B cell (primary cell): ENCODE data around the gene SLIT3. TPM values are rescaled to one million over a fixed set of nuclear protein-coding genes. Genes with fewer than 3 reads are reported as not detected.

Source experiments
- ATAC-seq: fragments of 200-7000 bp; cut with Tn5 transposase; one replicate; pipeline ENCODE4 v1.10.0; 2021; ENCODE audit warnings: low read depth, mild to moderate bottlenecking, moderate number of reproducible peaks, moderate library complexity
- CTCF ChIA-PET: fragments of 350-600 bp; sonication (Branson Sonifier 250); formaldehyde crosslinking; loops from one replicate; lab custom pipeline; 2021; ENCODE audit warnings: antibody characterized with exemption, inconsistent platforms; lab: Charles Lee
- POLR2A ChIA-PET: fragments of 350-600 bp; sonication (Branson Sonifier 250); formaldehyde crosslinking; loops from one replicate; lab custom pipeline; 2021; ENCODE audit warnings: antibody characterized with exemption; lab: Charles Lee
- DNase-seq: peaks from one replicate; pipeline ENCODE4 v3.0.0; 2013
- H2AFZ ChIP-seq: 2 replicates; pipeline ENCODE4 v1.6.1; 2012; ENCODE audit warnings: mild to moderate bottlenecking, low read depth, low read length; ENCODE audit not compliant: insufficient read depth, poor library complexity, severe bottlenecking
- H3K27ac ChIP-seq, 2 donors: 1 replicate in 1 of 2; 2 replicates in 1 of 2; pipeline ENCODE4 v1.5.1; 2012 to 2013; ENCODE audit warnings: low read length in 2 of 2, mild to moderate bottlenecking in 2 of 2, moderate library complexity in 1 of 2
- H3K27me3 ChIP-seq, 4 experiments: fragments of 200-600 bp in 1 of 4; sonication (generic) in 1 of 4; replicated peaks in 1 of 4; 1 replicate in 2 of 4; 2 replicates in 2 of 4; pipeline versions ENCODE4 v1.6.1 to v1.7.0; 2013 to 2016; ENCODE audit warnings: low read length in 3 of 4, mild to moderate bottlenecking in 2 of 4, mixed read lengths in 1 of 4, moderate library complexity in 1 of 4; ENCODE audit not compliant: insufficient read depth in 4 of 4, control insufficient read depth in 3 of 4; ENCODE audit errors: control extremely low read depth in 1 of 4
- H3K36me3 ChIP-seq, 2 experiments: replicated peaks in 1 of 2; 1 replicate in 1 of 2; 2 replicates in 1 of 2; pipeline versions ENCODE4 v1.6.1 to v1.7.1; 2013; ENCODE audit warnings: low read length in 1 of 2; ENCODE audit not compliant: insufficient read depth in 2 of 2, control insufficient read depth in 1 of 2; ENCODE audit errors: control extremely low read depth in 1 of 2, extremely low read depth in 1 of 2
- H3K4me1 ChIP-seq, 2 donors: fragments of 200-600 bp in 1 of 2; sonication (generic) in 1 of 2; 1 replicate in 1 of 2; 2 replicates in 1 of 2; pipeline versions ENCODE4 v1.5.1 to v1.6.1; 2013 to 2017; ENCODE audit warnings: low read length in 2 of 2; ENCODE audit not compliant: control insufficient read depth in 2 of 2, insufficient read depth in 2 of 2
- H3K4me2 ChIP-seq: replicated peaks from 2 replicates; pipeline ENCODE3; 2012; ENCODE audit warnings: mild to moderate bottlenecking, low read depth, low read length; ENCODE audit not compliant: poor library complexity, severe bottlenecking
- H3K4me3 ChIP-seq, 5 experiments: fragments of 200-600 bp in 1 of 5; sonication (generic) in 1 of 5; 1 replicate in 3 of 5; 2 replicates in 2 of 5; pipeline versions ENCODE4 v1.5.1 to v1.7.0; 2011 to 2016; ENCODE audit warnings: low read length in 4 of 5, mild to moderate bottlenecking in 4 of 5, low read depth in 2 of 5, control low read depth in 1 of 5, moderate library complexity in 1 of 5; ENCODE audit not compliant: insufficient read depth in 1 of 5; ENCODE audit errors: control extremely low read depth in 1 of 5, extremely low read depth in 1 of 5
- H3K79me2 ChIP-seq: fragments of 200-600 bp; sonication (generic); one replicate; pipeline ENCODE4 v1.6.0; 2016; ENCODE audit warnings: low read length; ENCODE audit not compliant: control insufficient read depth, insufficient read depth
- H3K9ac ChIP-seq: fragments of 200-600 bp; sonication (generic); 2 replicates; pipeline ENCODE4 v1.6.1; 2017; ENCODE audit warnings: mild to moderate bottlenecking, low read length, moderate library complexity
- H3K9me3 ChIP-seq, 3 donors: one replicate each; pipeline versions ENCODE4 v1.6.1 to v1.7.1; 2013; ENCODE audit warnings: low read length in 2 of 3; ENCODE audit not compliant: control insufficient read depth in 2 of 3, insufficient read depth in 1 of 3; ENCODE audit errors: control extremely low read depth in 1 of 3
- H4K20me1 ChIP-seq: 2 replicates; pipeline ENCODE4 v1.6.0; 2012; ENCODE audit warnings: mild to moderate bottlenecking, low read length; ENCODE audit not compliant: insufficient read depth, control insufficient read depth, poor library complexity, severe bottlenecking
- H3K27ac Mint-ChIP-seq: one replicate; pipeline ENCODE4 v1.8.0; 2021; ENCODE audit warnings: mixed read lengths
- H3K27me3 Mint-ChIP-seq: one replicate; pipeline ENCODE4 v1.8.0; 2021; ENCODE audit warnings: mixed read lengths
- H3K4me1 Mint-ChIP-seq: one replicate; pipeline ENCODE4 v1.8.0; 2021; ENCODE audit warnings: mixed read lengths
- H3K4me3 Mint-ChIP-seq: one replicate; pipeline ENCODE4 v1.8.0; 2021; ENCODE audit warnings: mixed read lengths
- H3K9me3 Mint-ChIP-seq: one replicate; pipeline ENCODE4 v1.8.0; 2022; ENCODE audit warnings: mixed read lengths; ENCODE audit not compliant: insufficient read depth
- EZH2 ChIP-seq: IDR thresholded peaks from 2 replicates; pipeline ENCODE4 v1.6.1; 2012; ENCODE audit warnings: borderline replicate concordance, low read depth, mild to moderate bottlenecking, moderate library complexity, low read length; ENCODE audit not compliant: insufficient read depth, poor library complexity, severe bottlenecking
- WGBS: methylation state at CpG from one replicate; pipeline ENCODE4 v1.1.5; 2013; ENCODE audit warnings: missing lambda C conversion rate; ENCODE audit not compliant: insufficient coverage; 5-methylcytosine and 5-hydroxymethylcytosine counted together
- intact Hi-C: fragments of 100-400 bp; cut with micrococcal nuclease; formaldehyde crosslinking; loops from one replicate; pipeline ENCODE4 v1.10.0; 2022
- polyA plus RNA-seq: library from polyadenylated mRNA; depleted of rRNA; stranded (reverse); fragments of >200 nt; gene quantifications from 2 replicates; pipeline ENCODE4 v1.2.3, GENCODE V29; 2012
- total RNA-seq, 2 donors: library from RNA; stranded (reverse); fragments of 120-200 nt in 1 of 2; gene quantifications; 1 replicate in 1 of 2; 2 replicates in 1 of 2; pipeline versions ENCODE4 v1.2.3 to v1.2.4, GENCODE V29; 2013 to 2022
- TF ChIP-seq, protein P1 (sequence below): fragments of 200-600 bp; IDR thresholded peaks from one replicate; pipeline ENCODE4 v1.8.0; 2022; ENCODE audit warnings: antibody characterized with exemption, mild to moderate bottlenecking

SLIT3 gene
- total and polyA plus RNA-seq, 2 donors (not counting 1 experiment from before 2014, with no cell fraction given) = not detected

DNA sequence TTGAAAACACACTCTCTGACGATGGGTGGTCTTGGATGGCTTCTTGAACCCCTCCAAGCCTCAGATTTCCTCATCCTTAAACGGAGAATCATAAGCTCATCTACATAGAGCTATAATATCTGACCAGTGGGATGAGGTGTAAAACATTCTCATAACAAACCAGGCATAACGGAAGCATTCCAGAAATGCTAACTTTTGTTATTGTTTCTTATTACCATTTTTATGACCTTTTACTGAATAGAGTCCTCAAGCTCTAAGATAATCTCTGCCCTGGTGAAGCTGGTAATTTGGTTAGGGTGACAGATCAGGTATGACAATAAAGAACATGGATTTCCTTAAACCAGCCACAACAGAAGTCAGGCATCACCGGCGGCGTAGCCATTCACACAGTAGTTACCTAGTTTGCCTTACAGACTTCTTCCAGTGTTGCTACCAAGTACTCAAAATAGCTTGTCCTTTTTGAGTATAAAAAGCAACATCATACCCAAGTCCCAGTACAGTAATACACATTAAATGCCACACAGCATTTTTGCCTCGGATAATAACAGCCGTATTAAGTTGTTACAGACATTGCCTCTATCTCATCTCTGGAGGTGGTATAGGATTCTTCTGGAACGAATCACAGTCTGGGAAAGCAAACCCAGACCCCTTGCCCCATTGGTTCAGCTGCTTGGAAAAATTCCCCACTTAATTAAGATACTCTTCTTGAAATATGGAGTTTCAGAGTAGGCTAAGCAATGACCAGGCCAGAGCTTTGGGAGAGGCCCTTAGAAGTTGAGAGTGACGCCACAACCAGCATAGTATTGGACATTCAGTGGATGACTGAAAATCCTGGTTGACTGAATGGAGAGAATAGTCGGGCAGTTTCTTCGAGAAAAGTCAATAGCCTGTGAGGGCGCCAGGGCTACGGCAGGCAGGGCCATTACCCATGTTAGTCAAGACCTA, 252.5 kb downstream of the SLIT3 start:
- H3K4me1 ChIP-seq = no peaks in the 10 kb centered on the region
- no peaks in the 10 kb centered on the region for H3K27me3 ChIP-seq
- H3K79me2 ChIP-seq = no peaks in the 10 kb centered on the region
- TF ChIP-seq, protein P1, sequence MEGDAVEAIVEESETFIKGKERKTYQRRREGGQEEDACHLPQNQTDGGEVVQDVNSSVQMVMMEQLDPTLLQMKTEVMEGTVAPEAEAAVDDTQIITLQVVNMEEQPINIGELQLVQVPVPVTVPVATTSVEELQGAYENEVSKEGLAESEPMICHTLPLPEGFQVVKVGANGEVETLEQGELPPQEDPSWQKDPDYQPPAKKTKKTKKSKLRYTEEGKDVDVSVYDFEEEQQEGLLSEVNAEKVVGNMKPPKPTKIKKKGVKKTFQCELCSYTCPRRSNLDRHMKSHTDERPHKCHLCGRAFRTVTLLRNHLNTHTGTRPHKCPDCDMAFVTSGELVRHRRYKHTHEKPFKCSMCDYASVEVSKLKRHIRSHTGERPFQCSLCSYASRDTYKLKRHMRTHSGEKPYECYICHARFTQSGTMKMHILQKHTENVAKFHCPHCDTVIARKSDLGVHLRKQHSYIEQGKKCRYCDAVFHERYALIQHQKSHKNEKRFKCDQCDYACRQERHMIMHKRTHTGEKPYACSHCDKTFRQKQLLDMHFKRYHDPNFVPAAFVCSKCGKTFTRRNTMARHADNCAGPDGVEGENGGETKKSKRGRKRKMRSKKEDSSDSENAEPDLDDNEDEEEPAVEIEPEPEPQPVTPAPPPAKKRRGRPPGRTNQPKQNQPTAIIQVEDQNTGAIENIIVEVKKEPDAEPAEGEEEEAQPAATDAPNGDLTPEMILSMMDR = no peak
- no peak for TF ChIP-seq EZH2
- H3K9ac ChIP-seq = no peak overlapping the region
- H4K20me1 ChIP-seq = no peaks in the 10 kb centered on the region
- H3K27ac Mint-ChIP-seq = no peak overlapping the region
- H3K9me3 Mint-ChIP-seq = peaks cover 3% of the 10 kb centered on the region
- no peaks in the 10 kb centered on the region for H3K27me3 Mint-ChIP-seq
- H3K4me3 ChIP-seq = no peak overlapping the region
- ChIA-PET POLR2A (no interaction called here), CTCF (no interaction called here)
- no peak for DNase-seq
- no peak overlapping the region for H3K27ac ChIP-seq
- 96% methylated on average over 7 of the region's 14 CpGs for WGBS
- H3K4me1 Mint-ChIP-seq = no peaks in the 10 kb centered on the region
- no peak for ATAC-seq
- intact Hi-C loops = no loop called here
- H3K9me3 ChIP-seq = no peaks in the 10 kb centered on the region
- no peaks in the 10 kb centered on the region for H3K36me3 ChIP-seq
- no peak overlapping the region for H3K4me3 Mint-ChIP-seq
- no peak overlapping the region for H2AFZ ChIP-seq
- H3K4me2 ChIP-seq = no peak overlapping the region

DNA sequence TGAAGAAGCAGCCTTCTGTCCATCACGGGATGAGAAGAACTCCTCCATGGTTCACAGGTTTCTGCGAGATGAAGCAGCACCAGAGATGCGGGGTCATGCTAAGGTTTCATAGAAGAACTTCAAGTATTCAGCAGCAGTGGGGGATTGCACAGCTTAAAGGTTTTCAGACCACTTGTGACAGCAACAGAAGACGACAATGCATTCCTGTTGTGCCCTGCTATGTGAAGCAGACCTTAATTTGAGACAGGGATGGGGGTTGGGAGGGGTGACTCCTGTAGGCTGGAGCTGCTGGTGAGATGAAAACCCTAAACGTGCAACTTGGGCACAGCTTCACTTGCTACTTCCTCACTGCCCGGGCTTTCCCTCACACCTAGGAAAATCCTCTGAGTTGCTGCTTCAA, 256.0 kb downstream of the SLIT3 start:
- intact Hi-C loops = no loop called here
- Mint-ChIP-seq H3K4me3 (no peak overlapping the region), H3K4me1 (no peaks in the 10 kb centered on the region), H3K27me3 (peaks cover 6% of the 10 kb centered on the region), H3K27ac (no peak overlapping the region), H3K9me3 (peaks cover 3% of the 10 kb centered on the region)
- H3K79me2 ChIP-seq = no peaks in the 10 kb centered on the region
- no peak overlapping the region for H3K4me3 ChIP-seq
- no peaks in the 10 kb centered on the region for H3K9me3 ChIP-seq
- TF ChIP-seq, protein P1 = no peak
- no peak for TF ChIP-seq EZH2
- H3K9ac ChIP-seq = no peak overlapping the region
- ATAC-seq (no peak), DNase-seq (no peak)
- POLR2A ChIA-PET = no interaction called here
- WGBS = 71% methylated on average over 5 of the region's 6 CpGs
- H3K27me3 ChIP-seq = no peaks in the 10 kb centered on the region
- H2AFZ ChIP-seq = no peak overlapping the region
- H4K20me1 ChIP-seq = no peaks in the 10 kb centered on the region
- H3K4me2 ChIP-seq = no peak overlapping the region
- no peaks in the 10 kb centered on the region for H3K4me1 ChIP-seq
- H3K27ac ChIP-seq = no peak overlapping the region
- CTCF ChIA-PET = no interaction called here
- no peaks in the 10 kb centered on the region for H3K36me3 ChIP-seq
